Keratinocyte (primary cell): ENCODE data around the gene SORT1. TPM values are rescaled to one million over a fixed set of nuclear protein-coding genes. Genes with fewer than 3 reads are reported as not detected.

ENCODE experiments used
- DNase-seq: peaks from one replicate; pipeline ENCODE4 v3.0.0-alpha.2; 2011; ENCODE audit warnings: low read depth, missing footprints, low spot score
- FAIRE-seq: peaks from 2 replicates; lab custom pipeline; 2011; peaks lifted over from hg19 to GRCh38; lab: Jason Lieb, UNC
- H2AFZ ChIP-seq: 2 replicates; pipeline ENCODE4 v1.6.0; 2012; ENCODE audit warnings: low read length, control low read depth, inconsistent platforms; ENCODE audit not compliant: control insufficient read depth
- H3K27ac ChIP-seq: 2 replicates; pipeline ENCODE4 v1.5.1; 2011; ENCODE audit warnings: low read length; ENCODE audit not compliant: control insufficient read depth, insufficient read depth
- H3K27me3 ChIP-seq: 3 replicates; pipeline ENCODE4 v1.6.0; 2011; ENCODE audit warnings: low read length; ENCODE audit not compliant: control insufficient read depth, insufficient read depth; ENCODE audit errors: extremely low read depth
- H3K36me3 ChIP-seq, 2 experiments: 2 replicates in 1 of 2; 3 replicates in 1 of 2; pipeline ENCODE4 v1.5.1; 2011; ENCODE audit warnings: low read length in 2 of 2, mild to moderate bottlenecking in 1 of 2; ENCODE audit not compliant: control insufficient read depth in 2 of 2, insufficient read depth in 2 of 2; ENCODE audit errors: extremely low read depth in 1 of 2
- H3K4me1 ChIP-seq: 3 replicates; pipeline ENCODE4 v1.5.1; 2011; ENCODE audit warnings: low read length; ENCODE audit not compliant: control insufficient read depth, insufficient read depth; ENCODE audit errors: extremely low read depth
- H3K4me2 ChIP-seq: 3 replicates; pipeline ENCODE4 v1.6.0; 2011; ENCODE audit warnings: low read depth, low read length; ENCODE audit not compliant: control insufficient read depth, insufficient read depth; ENCODE audit errors: extremely low read depth
- H3K4me3 ChIP-seq, 3 experiments: fragments of 200-600 bp in 1 of 3; sonication (generic) in 1 of 3; 2 replicates in 2 of 3; 3 replicates in 1 of 3; pipeline ENCODE4 v1.5.1; 2011 to 2016; ENCODE audit warnings: low read length in 3 of 3, mild to moderate bottlenecking in 3 of 3, control low read depth in 2 of 3, inconsistent platforms in 1 of 3, low read depth in 1 of 3, mixed read lengths in 1 of 3, mixed run types in 1 of 3, moderate library complexity in 1 of 3; ENCODE audit not compliant: control insufficient read depth in 2 of 3, insufficient read depth in 2 of 3; ENCODE audit errors: extremely low read depth in 1 of 3
- H3K79me2 ChIP-seq: 2 replicates; pipeline ENCODE4 v1.6.0; 2012; ENCODE audit warnings: low read length; ENCODE audit not compliant: control insufficient read depth, insufficient read depth
- H3K9ac ChIP-seq: 3 replicates; pipeline ENCODE4 v1.6.0; 2011; ENCODE audit warnings: low read length; ENCODE audit not compliant: control insufficient read depth, insufficient read depth; ENCODE audit errors: extremely low read depth
- H3K9me1 ChIP-seq: 3 replicates; pipeline ENCODE4 v1.6.0; 2011; ENCODE audit warnings: low read length; ENCODE audit not compliant: control insufficient read depth, insufficient read depth; ENCODE audit errors: extremely low read depth
- H3K9me3 ChIP-seq: 2 replicates; pipeline ENCODE4 v1.5.1; 2012; ENCODE audit warnings: low read depth, low read length; ENCODE audit not compliant: control insufficient read depth
- H4K20me1 ChIP-seq: 3 replicates; pipeline ENCODE4 v1.6.0; 2011; ENCODE audit warnings: low read length; ENCODE audit not compliant: control insufficient read depth, insufficient read depth; ENCODE audit errors: extremely low read depth
- EZH2 ChIP-seq: IDR thresholded peaks from one replicate; pipeline ENCODE4 v1.6.1; 2012; ENCODE audit warnings: inconsistent platforms, mild to moderate bottlenecking, low read length, moderate library complexity
- dilution Hi-C: fragments of 300-500 bp; cut with MboI; formaldehyde crosslinking; loops from one replicate; pipeline ENCODE4 v1.7.0; 2020; ENCODE audit warnings: low sequenced_read_pairs; ENCODE audit not compliant: extremely low pct_ligation_motif_present
- polyA plus RNA-seq, 5 experiments: library from polyadenylated mRNA; depleted of rRNA in 3 of 5; stranded (reverse) in 3 of 5; stranded (forward) in 1 of 5; unstranded in 1 of 5; fragments of >200 nt; gene quantifications; 1 replicate in 1 of 5; 2 replicates in 3 of 5; 3 replicates in 1 of 5; pipeline versions ENCODE4 v1.2.1 to v1.2.3, GENCODE V29; 2011 to 2012; ENCODE audit warnings: missing spikeins in 2 of 5, low read depth in 1 of 5, low replicate concordance in 1 of 5
- TF ChIP-seq, protein P1 (sequence below), 3 experiments: IDR thresholded peaks in 1 of 3; conservative IDR thresholded peaks in 1 of 3; optimal IDR thresholded peaks in 1 of 3; 2 replicates in 2 of 3; 3 replicates in 1 of 3; pipeline versions ENCODE3 to v1.5.1; 2011; ENCODE audit warnings: low read length in 3 of 3, mild to moderate bottlenecking in 3 of 3, moderate library complexity in 2 of 3, control low read depth in 1 of 3, inconsistent platforms in 1 of 3; ENCODE audit not compliant: insufficient read depth in 2 of 3; ENCODE audit errors: extremely low read depth in 1 of 3

The SORT1 gene
- polyA plus RNA-seq, 1 donor (not counting 4 experiments of a cell fraction or from before 2014, with no cell fraction given): 1.6 TPM

GRCh38 chr1:109389638-109390341 is 7.9 kb downstream of the SORT1 start:
- Histone ChIP-seq H3K9ac (no peak overlapping the region), H3K9me3 (no peaks in the 10 kb centered on the region), H3K4me1 (peaks cover 4% of the 10 kb centered on the region), H3K79me2 (no peaks in the 10 kb centered on the region), H3K27me3 (peaks cover 3% of the 10 kb centered on the region), H2AFZ (no peak overlapping the region), H3K36me3 (no peaks in the 10 kb centered on the region), H3K4me2 (no peak overlapping the region), H4K20me1 (no peaks in the 10 kb centered on the region), H3K4me3 (no peak overlapping the region), H3K27ac (no peak overlapping the region), H3K9me1 (no peaks in the 10 kb centered on the region)
- dilution Hi-C loops: no loop called here
- DNase-seq: no peak
- no peak for FAIRE-seq
- no peak for TF ChIP-seq EZH2
- TF ChIP-seq, protein P1, sequence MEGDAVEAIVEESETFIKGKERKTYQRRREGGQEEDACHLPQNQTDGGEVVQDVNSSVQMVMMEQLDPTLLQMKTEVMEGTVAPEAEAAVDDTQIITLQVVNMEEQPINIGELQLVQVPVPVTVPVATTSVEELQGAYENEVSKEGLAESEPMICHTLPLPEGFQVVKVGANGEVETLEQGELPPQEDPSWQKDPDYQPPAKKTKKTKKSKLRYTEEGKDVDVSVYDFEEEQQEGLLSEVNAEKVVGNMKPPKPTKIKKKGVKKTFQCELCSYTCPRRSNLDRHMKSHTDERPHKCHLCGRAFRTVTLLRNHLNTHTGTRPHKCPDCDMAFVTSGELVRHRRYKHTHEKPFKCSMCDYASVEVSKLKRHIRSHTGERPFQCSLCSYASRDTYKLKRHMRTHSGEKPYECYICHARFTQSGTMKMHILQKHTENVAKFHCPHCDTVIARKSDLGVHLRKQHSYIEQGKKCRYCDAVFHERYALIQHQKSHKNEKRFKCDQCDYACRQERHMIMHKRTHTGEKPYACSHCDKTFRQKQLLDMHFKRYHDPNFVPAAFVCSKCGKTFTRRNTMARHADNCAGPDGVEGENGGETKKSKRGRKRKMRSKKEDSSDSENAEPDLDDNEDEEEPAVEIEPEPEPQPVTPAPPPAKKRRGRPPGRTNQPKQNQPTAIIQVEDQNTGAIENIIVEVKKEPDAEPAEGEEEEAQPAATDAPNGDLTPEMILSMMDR (optimal IDR thresholded peaks at IDR 0.05 in 1 of 3, IDR thresholded peaks at IDR 0.05 in 1 of 3, conservative IDR thresholded peaks at IDR 0.05 in 1 of 3; ENCODE audit: extremely low read depth in 1 of 3, insufficient read depth in 2 of 3, low read length in 3 of 3): no peak

- Histone ChIP-seq H3K36me3 (no peaks in the 10 kb centered on the region), H3K9ac (no peak overlapping the region), H3K79me2 (no peaks in the 10 kb centered on the region), H3K9me1 (no peaks in the 10 kb centered on the region), H4K20me1 (no peaks in the 10 kb centered on the region), H3K27ac (no peak overlapping the region), H3K4me2 (no peak overlapping the region), H2AFZ (no peak overlapping the region), H3K27me3 (peaks cover 3% of the 10 kb centered on the region), H3K4me1 (peaks cover 4% of the 10 kb centered on the region), H3K9me3 (no peaks in the 10 kb centered on the region), H3K4me3 (no peak overlapping the region)
- no peak for DNase-seq
- dilution Hi-C loops: no loop called here
- TF ChIP-seq, protein P1 (optimal IDR thresholded peaks at IDR 0.05 in 1 of 3, IDR thresholded peaks at IDR 0.05 in 1 of 3, conservative IDR thresholded peaks at IDR 0.05 in 1 of 3; ENCODE audit: extremely low read depth in 1 of 3, insufficient read depth in 2 of 3, low read length in 3 of 3): no peak
- TF ChIP-seq EZH2: no peak
- FAIRE-seq: no peak
These were observed 8.7 kb downstream of the SORT1 start for GRCh38 chr1:109388884-109389637.
